Endothelial cell of umbilical vein (primary cell): ENCODE data around the gene EEFSEC. TPM values are rescaled to one million over a fixed set of nuclear protein-coding genes. Genes with fewer than 3 reads are reported as not detected.

Experiments
- BruUV-seq: library from RNA; stranded (reverse); fragments of 400-500 nt; replicated peaks from 2 replicates; lab custom pipeline; 2021; lab: Mats Ljungman, UMichigan
- CTCF ChIA-PET: fragments of 300-600, 350-600 bp; sonication (Branson Sonifier 250); formaldehyde crosslinking; loops from one replicate; lab custom pipeline; 2021; ENCODE audit warnings: antibody characterized with exemption, inconsistent platforms; lab: Charles Lee
- POLR2A ChIA-PET: fragments of 300-600, 350-600 bp; sonication (Branson Sonifier 250); formaldehyde crosslinking; loops from one replicate; lab custom pipeline; 2021; ENCODE audit warnings: antibody characterized with exemption, inconsistent platforms; lab: Charles Lee
- DNase-seq: peaks from one replicate; pipeline ENCODE4 v3.0.0-alpha.2; 2011; ENCODE audit warnings: low read depth, low spot score
- FAIRE-seq: peaks from 2 replicates; lab custom pipeline; 2011; peaks lifted over from hg19 to GRCh38; lab: Jason Lieb, UNC
- H2AFZ ChIP-seq: 2 replicates; pipeline ENCODE4 v1.6.0; 2012; ENCODE audit warnings: low read depth, low read length, control low read depth, inconsistent platforms
- H3K27ac ChIP-seq: 2 replicates; pipeline ENCODE4 v1.5.1; 2011; ENCODE audit warnings: low read depth, mild to moderate bottlenecking, control low read depth, low read length, moderate library complexity; ENCODE audit not compliant: insufficient read depth
- H3K27me3 ChIP-seq, 2 experiments: 2 replicates each; pipeline versions ENCODE4 v1.6.0 to v1.6.1; 2011; ENCODE audit warnings: low read length in 2 of 2, mixed read lengths in 1 of 2; ENCODE audit not compliant: control insufficient read depth in 2 of 2, insufficient read depth in 2 of 2
- H3K36me3 ChIP-seq, 2 experiments: 2 replicates in 1 of 2; 3 replicates in 1 of 2; pipeline ENCODE4 v1.5.1; 2011; ENCODE audit warnings: low read length in 2 of 2, mild to moderate bottlenecking in 1 of 2, moderate library complexity in 1 of 2; ENCODE audit not compliant: control insufficient read depth in 2 of 2, insufficient read depth in 2 of 2; ENCODE audit errors: extremely low read depth in 1 of 2
- H3K4me1 ChIP-seq: 3 replicates; pipeline ENCODE4 v1.5.1; 2011; ENCODE audit warnings: mild to moderate bottlenecking, low read length; ENCODE audit not compliant: control insufficient read depth, insufficient read depth; ENCODE audit errors: extremely low read depth
- H3K4me2 ChIP-seq: 2 replicates; pipeline ENCODE4 v1.6.1; 2011; ENCODE audit warnings: low read length, control low read depth, mixed read lengths; ENCODE audit not compliant: insufficient read depth
- H3K4me3 ChIP-seq, 3 experiments: fragments of 200-600 bp in 1 of 3; sonication (generic), shearing (Covaris generic) in 1 of 3; replicated peaks in 1 of 3; 2 replicates each; pipeline ENCODE4 v1.5.1; 2011 to 2016; ENCODE audit warnings: control low read depth in 3 of 3, low read length in 3 of 3, mild to moderate bottlenecking in 2 of 3, inconsistent platforms in 1 of 3, low read depth in 1 of 3, moderate library complexity in 1 of 3; ENCODE audit not compliant: insufficient read depth in 1 of 3
- H3K79me2 ChIP-seq: 2 replicates; pipeline ENCODE4 v1.6.0; 2012; ENCODE audit warnings: low read length, inconsistent platforms; ENCODE audit not compliant: control insufficient read depth, insufficient read depth
- H3K9ac ChIP-seq: replicated peaks from 2 replicates; pipeline ENCODE3; 2011; ENCODE audit warnings: low read length, control low read depth; ENCODE audit not compliant: insufficient read depth; ENCODE audit errors: extremely low read depth
- H3K9me1 ChIP-seq: replicated peaks from 3 replicates; pipeline ENCODE4 v1.6.0; 2011; ENCODE audit warnings: mild to moderate bottlenecking, low read length; ENCODE audit not compliant: control insufficient read depth, insufficient read depth; ENCODE audit errors: extremely low read depth
- H3K9me3 ChIP-seq: replicated peaks from 2 replicates; pipeline ENCODE4 v1.5.1; 2012; ENCODE audit warnings: low read length, inconsistent platforms; ENCODE audit not compliant: control insufficient read depth, insufficient read depth
- H4K20me1 ChIP-seq: replicated peaks from 2 replicates; pipeline ENCODE3; 2011; ENCODE audit warnings: mild to moderate bottlenecking, low read length; ENCODE audit not compliant: control insufficient read depth, insufficient read depth; ENCODE audit errors: extremely low read depth
- EZH2 ChIP-seq: IDR thresholded peaks from 2 replicates; pipeline ENCODE4 v1.6.1; 2012; ENCODE audit warnings: borderline replicate concordance, low read depth, mild to moderate bottlenecking, moderate library complexity, low read length, inconsistent platforms; ENCODE audit not compliant: severe bottlenecking
- FOS ChIP-seq: IDR thresholded peaks from 2 replicates; pipeline ENCODE4 v1.6.1; 2011; ENCODE audit warnings: mild to moderate bottlenecking, low read length, moderate library complexity, borderline replicate concordance; ENCODE audit not compliant: insufficient read depth
- GATA2 ChIP-seq: IDR thresholded peaks from 2 replicates; pipeline ENCODE4 v1.7.0; 2011; ENCODE audit warnings: low read depth, mild to moderate bottlenecking, moderate library complexity, mixed read lengths, low read length; ENCODE audit not compliant: insufficient read length, insufficient read depth
- JUN ChIP-seq: IDR thresholded peaks from 2 replicates; pipeline ENCODE4 v1.6.1; 2011; ENCODE audit warnings: borderline replicate concordance, low read depth; ENCODE audit not compliant: insufficient read length, insufficient read depth
- MYC ChIP-seq: IDR thresholded peaks from one replicate; pipeline ENCODE4 v1.6.1; 2011; ENCODE audit warnings: mild to moderate bottlenecking, low read depth, low read length
- POLR2A ChIP-seq: IDR thresholded peaks from 2 replicates; pipeline ENCODE4 v1.6.1; 2012; ENCODE audit warnings: low read depth, mild to moderate bottlenecking, control low read depth, low read length
- POLR2AphosphoS5 ChIP-seq: IDR thresholded peaks from 2 replicates; pipeline ENCODE4 v1.6.1; 2012; ENCODE audit warnings: low read depth, mild to moderate bottlenecking, control low read depth, low read length, moderate library complexity; ENCODE audit not compliant: insufficient read depth
- dilution Hi-C: fragments of 300-500 bp; cut with MboI; formaldehyde crosslinking; loops from one replicate; pipeline ENCODE4 v1.15.0; 2019; ENCODE audit warnings: low sequenced_read_pairs; ENCODE audit not compliant: extremely low pct_ligation_motif_present
- intact Hi-C: fragments of 100-400 bp; cut with micrococcal nuclease; formaldehyde crosslinking; loops from one replicate; pipeline ENCODE4 v1.10.0; 2022
- polyA plus RNA-seq, 4 experiments: library from polyadenylated mRNA; depleted of rRNA in 3 of 4; stranded (reverse) in 3 of 4; unstranded in 1 of 4; fragments of >200 nt; gene quantifications; 2 replicates each; pipeline versions ENCODE4 v1.2.1 to v1.2.3, GENCODE V29; 2011 to 2012; ENCODE audit warnings: missing spikeins in 1 of 4
- total RNA-seq: library from RNA; stranded (reverse); gene quantifications from 2 replicates; pipeline ENCODE4 v1.2.3, GENCODE V29; 2021
- TF ChIP-seq, protein P1 (sequence below): IDR thresholded peaks from 2 replicates; pipeline ENCODE4 v1.6.1; 2011; ENCODE audit not compliant: insufficient read depth, insufficient read length

EEFSEC gene
- total and polyA plus RNA-seq, 2 donors (not counting 3 experiments of a cell fraction or from before 2014, with no cell fraction given) = 13.1 to 14.5 TPM

DNA sequence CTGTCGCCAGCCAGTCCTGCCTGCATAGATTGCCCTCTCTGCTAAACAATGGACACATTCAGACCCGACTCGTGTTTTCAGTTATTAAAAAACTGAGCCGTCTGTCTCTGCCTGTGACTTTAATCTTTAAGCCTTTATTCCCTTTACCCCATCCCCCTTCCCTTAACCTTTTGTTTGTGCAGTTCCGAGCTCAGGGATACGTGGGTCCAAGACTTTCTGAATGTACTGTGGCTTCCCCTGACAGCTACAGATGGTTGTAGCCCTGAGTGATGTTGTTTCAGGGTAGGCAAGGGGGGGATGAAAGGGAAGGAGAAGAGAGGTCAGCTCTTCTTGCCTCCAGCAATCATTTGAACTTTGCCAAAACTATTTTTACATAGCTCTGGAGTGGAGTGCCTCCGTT, 44.6 kb downstream of the EEFSEC start:
- FAIRE-seq (no peak), DNase-seq (no peak)
- Histone ChIP-seq H3K79me2 (no peaks in the 10 kb centered on the region), H3K27ac (no peak overlapping the region), H2AFZ (no peak overlapping the region), H3K9ac (no peak overlapping the region), H3K4me2 (no peak overlapping the region), H3K4me3 (no peak overlapping the region), H3K36me3 (no peaks in the 10 kb centered on the region), H3K27me3 (no peaks in the 10 kb centered on the region), H3K9me1 (no peaks in the 10 kb centered on the region), H3K4me1 (no peaks in the 10 kb centered on the region), H3K9me3 (no peaks in the 10 kb centered on the region), H4K20me1 (no peaks in the 10 kb centered on the region)
- ChIA-PET POLR2A (no interaction called here), CTCF (interaction anchor here (0.6 kb wide), 1 partner anchor 944 kb away, joined by 3 read pairs; no protein-coding TSS in a partner anchor)
- intact Hi-C loops = no loop called here
- TF ChIP-seq EZH2 = no peak
- TF ChIP-seq, protein P1, sequence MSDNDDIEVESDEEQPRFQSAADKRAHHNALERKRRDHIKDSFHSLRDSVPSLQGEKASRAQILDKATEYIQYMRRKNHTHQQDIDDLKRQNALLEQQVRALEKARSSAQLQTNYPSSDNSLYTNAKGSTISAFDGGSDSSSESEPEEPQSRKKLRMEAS = no peak
- no peak for TF ChIP-seq GATA2
- TF ChIP-seq JUN = no peak
- no peak for TF ChIP-seq POLR2AphosphoS5
- TF ChIP-seq FOS = no peak
- TF ChIP-seq MYC = no peak
- no TSS peak for BruUV-seq
- dilution Hi-C loops = no loop called here

DNA sequence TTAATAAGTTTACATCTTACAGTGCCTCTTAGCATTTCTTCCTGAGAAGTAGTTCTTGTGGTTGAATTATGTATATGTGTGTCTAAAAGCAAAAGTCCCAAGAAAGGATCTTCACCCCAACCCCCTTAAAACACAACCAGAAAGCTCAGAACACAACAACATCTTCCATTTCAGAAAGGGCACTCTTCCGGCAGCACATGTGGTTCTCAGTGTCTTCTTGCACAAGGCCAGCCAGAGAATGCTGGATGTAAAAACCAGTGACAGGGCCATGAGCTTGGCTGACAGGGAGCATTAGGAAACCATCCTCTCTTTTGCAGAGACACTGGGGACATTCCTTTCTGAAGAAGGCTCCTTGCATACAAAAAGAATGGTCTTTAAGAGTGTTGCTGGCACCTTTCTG, 45.0 kb downstream of the EEFSEC start:
- Histone ChIP-seq H2AFZ (no peak overlapping the region), H3K27ac (no peak overlapping the region), H3K4me1 (no peaks in the 10 kb centered on the region), H3K79me2 (no peaks in the 10 kb centered on the region), H3K4me2 (no peak overlapping the region), H3K9me3 (no peaks in the 10 kb centered on the region), H4K20me1 (no peaks in the 10 kb centered on the region), H3K36me3 (no peaks in the 10 kb centered on the region), H3K4me3 (no peak overlapping the region), H3K27me3 (no peaks in the 10 kb centered on the region), H3K9me1 (no peaks in the 10 kb centered on the region), H3K9ac (no peak overlapping the region)
- no TSS peak for BruUV-seq
- dilution Hi-C loops = no loop called here
- ChIA-PET CTCF (no interaction called here), POLR2A (no interaction called here)
- DNase-seq = no peak
- intact Hi-C loops = no loop called here
- FAIRE-seq = no peak
- TF ChIP-seq, protein P1 = no peak
- TF ChIP-seq EZH2 = no peak
- no peak for TF ChIP-seq JUN
- TF ChIP-seq POLR2A = no peak
- no peak for TF ChIP-seq MYC
- TF ChIP-seq FOS = no peak
- TF ChIP-seq GATA2 = no peak
